CD4-positive, alpha-beta T cell treated with Interleukin-17A for 1 hour (primary cell): Measurements from ENCODE around the gene TJP2.
"Not testable (repeated sequence)": the region's sequence is repeated elsewhere in the genome, so short reads cannot be mapped to it uniquely, and the experiment has no call there.

ENCODE experiments used
- DNase-seq: peaks from one replicate; pipeline ENCODE4 v3.0.0-alpha.2; 2020

The TJP2 gene

DNA sequence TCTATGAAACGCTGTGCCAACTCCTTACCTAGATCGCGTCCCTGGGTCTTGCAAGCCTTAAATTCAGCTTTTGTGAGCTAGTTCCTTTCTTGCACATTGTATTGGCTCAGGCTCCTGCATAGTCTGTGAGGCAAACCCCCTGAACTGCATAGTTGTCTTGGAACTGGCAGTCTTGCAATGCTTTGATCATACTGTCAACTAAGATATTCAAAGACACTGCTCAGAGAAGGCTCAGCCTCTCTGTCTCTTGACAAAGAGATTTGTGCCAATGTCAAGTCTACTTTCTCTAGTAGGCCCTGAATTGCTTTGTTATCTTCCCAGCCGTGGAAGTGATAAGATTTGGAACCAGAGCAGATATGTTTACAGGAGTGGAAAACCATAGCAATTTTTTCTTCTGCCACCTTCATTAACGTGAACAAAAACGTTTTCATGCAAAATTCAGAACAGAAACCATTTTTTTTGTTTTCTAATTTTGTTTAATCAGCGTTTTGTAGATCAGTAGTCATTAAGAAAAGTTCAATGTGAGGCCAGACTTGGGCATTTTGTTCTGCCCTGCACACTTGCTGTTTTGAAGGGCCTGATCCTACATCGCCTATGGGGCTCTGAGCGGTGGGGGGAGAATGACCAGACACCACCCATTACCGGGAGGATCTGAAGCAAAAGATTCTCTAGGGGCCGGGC, 123.4 kb downstream of the TJP2 start:
- no peak for DNase-seq

DNA sequence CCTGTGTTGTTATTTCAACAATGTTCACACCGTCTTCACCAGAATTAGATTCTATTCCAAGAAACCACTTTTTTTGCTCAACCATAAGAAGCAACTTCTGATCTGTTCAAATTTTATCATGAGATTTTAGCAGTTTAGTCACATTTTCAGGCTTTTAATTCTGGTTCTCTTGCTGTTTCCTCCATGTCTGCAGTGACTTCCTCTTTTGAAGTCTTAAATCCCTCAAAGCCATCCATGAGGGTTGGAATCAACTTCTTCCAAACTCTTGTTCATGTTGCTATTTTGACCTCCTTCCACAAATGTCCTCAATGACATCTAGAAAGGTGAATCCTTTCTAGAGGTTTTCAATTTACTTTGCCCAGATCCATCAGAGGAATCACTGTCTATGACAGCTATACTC, 125.2 kb downstream of the TJP2 start:
- no peak for DNase-seq

DNA sequence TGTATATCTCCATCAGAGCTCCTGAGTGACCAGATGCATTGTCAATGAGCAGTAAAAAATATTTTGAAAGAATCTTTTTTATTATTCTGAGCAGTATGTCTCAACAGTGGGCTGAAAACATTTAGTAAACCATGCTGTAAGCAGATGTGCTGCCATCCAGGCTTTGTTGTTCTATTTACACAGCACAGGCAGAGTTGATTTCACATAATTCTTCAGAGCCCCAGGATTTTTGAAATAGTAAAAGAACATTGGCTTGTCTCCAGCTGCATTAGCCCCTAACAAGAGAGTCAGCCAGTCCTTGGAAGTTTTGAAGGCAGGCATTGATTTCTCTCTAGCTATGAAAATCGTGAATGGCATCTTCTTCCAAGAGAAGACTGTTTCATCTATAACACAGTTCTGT, 125.7 kb downstream of the TJP2 start:
- no peak for DNase-seq

DNA sequence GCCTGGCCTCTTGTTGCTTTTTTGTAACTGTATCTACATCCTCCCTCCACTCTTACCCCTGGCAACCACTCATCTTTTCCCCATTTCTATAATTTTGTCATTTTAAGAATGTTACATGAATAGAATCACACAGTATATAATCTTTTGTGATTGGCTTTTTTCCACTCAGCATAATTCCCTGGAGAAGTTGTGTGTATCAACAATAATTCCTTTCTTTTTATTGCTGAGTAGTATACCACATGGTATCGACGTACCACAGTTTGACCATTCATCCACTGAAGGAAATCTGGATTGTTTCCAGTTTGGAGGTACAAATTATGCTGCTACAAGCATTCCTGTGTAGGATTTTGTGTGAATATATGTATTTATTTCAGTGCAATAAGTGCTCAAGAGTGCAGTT, 129.3 kb downstream of the TJP2 start:
- DNase-seq, result no peak

DNA sequence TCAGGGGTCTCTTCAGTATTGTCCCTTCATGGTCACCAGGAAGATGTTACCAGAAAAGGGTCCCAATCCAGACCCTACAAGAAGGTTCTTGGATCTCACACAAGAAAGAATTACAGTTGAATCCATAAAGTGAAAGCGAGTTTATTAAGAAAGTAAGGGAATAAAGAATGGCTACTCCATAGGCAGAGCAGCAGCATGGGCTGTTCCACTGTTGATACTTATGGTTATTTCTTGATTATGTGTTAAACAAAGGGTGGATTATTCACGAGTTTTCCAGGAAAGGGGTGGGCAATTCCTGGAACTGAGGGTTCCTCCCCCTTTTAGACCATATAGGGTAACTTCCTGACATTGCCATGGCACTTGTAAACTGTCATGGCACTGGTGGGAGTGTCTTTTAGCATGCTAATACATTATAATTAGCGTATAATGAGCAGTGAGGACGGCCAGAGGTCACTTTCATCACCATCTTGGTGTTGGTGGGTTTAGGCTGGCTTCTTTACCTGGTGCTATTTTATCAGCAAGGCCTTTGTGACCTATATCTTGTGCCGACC, 132.9 kb downstream of the TJP2 start:
- not testable (repeated sequence) for DNase-seq

DNA sequence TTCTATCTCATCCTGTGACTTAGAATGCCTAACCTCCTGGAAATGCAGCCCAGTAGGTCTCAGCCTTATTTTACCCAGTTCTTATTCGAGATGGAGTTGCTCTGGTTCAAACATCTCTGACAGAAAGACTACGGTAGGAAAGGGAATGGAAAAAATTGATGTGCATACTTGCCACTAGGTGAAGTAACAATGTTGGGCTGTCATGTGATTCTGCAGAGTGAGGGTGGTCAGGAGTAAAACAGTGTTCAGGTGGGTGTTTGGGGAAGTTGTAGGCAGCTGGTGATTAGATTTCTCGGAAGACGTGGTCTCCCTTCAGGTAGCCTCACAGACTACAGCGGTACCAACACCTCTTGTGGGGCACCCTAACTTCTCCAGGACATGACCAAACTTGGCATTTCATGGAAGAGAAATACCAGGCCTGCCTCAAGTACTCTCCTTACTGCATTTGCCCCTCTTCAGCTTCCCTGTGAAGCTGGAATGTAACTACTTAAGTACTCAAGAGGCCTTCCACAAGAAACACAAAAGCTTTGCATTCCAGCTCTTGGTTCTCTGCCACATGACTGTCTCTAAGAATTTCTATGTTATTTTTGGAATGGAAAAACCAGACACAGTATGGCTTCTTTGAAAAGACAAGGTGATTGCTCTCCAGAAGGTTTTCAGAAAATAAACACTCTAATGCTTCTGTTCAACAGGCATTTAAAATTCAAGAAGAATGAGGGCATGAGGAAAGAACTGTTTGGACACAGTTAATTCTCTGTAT, 133.5 kb downstream of the TJP2 start:
- DNase-seq, result no peak

DNA sequence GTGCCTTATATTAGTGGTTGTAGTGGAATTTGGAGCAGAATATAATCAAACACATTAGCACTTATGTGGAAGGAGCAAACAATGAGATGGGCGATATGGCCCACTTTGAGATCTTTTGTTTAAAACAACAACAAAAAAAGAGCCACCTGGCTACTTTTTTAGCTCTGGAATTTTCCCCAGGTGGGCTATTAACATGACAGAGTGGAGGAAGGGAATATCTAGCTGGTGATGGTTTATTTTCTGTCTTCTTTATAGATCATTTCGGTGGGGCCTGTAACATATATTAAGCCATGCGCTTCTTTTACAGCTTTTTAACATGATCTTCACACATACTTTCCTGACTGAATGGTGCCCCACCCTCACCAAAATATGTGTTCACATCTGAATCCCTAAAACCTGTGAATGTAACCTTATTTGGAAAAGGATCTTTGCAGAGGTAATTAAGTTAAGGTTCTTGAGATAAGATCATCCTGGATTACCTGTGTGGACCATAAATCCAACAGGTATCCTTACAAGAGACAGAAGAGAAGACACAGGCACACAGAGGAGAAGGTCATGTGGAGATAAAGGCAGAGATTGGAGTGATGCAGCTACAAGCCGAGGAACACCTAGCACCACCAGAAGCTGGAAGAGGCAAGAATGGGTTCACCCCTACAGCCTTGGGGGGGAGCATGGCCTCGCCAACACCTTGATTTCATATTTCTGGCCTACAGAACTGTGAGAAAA, 134.3 kb downstream of the TJP2 start:
- no peak for DNase-seq

DNA sequence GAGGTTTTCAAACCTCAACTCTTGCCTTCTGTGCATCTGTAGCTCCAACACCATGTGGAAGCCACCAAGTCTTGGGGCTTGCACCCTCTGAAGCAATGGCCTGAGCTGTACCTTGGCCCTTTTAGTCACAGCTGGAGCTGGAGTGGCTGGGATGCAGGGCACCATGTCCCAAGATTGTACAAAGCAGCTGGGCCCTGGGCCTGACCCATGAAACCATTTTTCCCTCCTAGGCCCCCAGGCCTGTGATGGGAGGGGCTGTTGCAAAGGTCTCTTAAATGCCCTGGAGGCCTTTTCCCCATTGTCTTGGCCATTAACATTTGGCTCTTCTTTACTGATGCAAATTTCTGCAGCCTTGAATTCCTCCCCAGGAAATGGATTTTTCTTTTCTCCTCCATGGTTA, 139.1 kb downstream of the TJP2 start:
- DNase-seq, result no peak

DNA sequence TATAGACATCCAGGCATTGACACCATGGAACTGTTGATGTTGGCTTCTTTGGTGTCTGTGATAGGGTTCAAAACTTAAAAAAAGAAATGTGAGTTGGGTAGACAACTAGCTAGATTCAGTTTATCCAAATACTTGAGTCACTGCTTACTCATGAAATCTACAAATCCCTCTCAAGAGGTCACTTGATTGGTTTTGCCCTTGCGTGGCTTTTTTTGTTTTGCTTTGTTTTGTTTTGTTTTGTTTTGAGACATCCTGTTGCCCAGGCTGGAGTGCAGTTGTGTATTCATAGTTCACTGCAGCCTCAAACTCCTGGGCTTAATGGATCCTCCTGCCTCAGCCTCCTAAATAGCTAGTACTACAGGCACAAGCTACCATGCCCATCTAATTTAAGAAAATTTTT, 140.5 kb downstream of the TJP2 start:
- DNase-seq, result no peak

DNA sequence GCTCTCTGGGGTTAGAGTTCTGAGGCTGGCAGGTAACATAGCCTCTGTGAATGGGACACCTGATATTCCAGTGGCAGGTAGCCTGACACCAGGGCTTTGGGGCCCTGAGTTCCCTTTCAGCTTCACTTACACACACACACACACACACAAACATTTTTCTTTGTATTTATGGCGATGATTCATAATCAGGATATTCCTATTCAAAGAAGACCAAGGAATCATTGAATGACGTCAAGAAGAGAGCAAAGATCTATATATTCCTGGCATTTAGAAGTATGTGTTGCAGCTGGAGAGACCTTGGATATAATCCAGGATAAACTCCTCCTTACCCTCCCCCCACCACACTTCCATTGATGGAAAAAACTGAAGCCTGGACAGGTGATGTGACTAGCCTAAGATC, 143.0 kb downstream of the TJP2 start:
- DNase-seq, result no peak

DNA sequence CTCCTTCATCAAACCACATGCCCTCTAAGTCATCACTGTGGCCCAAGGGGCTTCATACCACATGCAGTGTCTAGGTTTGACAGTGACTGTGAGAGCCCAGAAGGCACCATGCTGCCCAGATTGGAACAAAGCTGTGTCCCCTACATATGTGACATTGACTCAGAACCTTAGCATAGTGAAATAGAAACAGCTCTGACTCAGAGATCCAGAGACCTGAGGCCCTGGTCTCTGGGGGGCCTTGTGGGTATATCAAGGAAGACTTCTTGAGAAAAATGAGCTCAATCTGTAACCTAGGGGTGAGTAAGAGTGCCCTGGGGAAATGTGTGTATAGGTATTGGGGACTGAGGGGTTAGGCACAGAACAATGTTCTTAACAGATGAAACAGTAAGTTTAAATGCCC, 143.8 kb downstream of the TJP2 start:
- no peak for DNase-seq

DNA sequence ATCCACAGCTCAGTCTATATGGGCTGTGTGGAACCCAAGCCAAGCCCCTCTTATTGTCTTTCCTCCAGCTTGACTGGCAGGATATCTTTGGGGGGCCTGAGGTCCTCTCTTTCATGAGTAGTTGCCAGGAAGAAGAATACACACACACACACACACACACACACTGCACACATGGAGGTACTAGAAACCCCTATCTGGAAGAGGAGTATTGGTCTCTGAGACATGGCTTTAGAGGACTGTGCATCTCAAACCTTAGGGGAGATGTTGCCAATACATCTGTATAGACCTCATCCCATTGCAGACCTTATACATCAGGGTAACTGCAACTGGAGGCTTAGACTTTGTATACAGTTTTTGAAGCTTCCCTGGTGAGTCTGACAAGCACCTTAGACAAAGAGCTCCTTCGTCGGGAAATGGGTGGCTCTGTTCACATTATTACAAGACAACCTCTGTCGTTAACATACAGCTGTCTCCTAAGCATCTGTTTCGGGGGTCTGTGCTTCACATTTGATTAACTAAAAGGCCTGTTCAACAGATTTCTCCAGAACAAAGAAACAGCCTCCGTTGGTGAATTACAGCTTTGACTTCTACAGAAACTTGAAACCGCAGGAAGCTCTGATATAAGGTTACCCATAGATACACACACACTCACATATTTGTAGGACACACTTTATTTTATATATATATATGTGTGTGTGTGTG, 145.4 kb downstream of the TJP2 start:
- DNase-seq, result no peak

DNA sequence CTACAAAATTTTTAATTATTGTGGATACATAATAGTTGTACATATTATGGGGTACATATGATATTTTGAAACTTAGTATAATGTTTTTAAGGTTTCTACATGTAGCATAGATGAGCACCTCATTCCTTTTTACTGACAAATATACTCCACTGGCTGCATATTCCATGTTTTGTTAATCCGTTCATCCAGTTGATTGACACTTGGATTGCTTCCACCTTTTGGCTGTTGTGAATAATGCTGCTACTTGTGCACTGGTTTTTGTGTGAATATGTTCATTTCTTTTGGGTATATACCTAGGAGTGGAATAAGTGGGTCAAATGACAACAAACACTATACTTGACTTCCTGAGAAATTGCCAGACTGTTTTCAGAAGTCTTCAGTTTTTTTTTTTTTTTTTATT, 148.2 kb downstream of the TJP2 start:
- DNase-seq, result no peak

DNA sequence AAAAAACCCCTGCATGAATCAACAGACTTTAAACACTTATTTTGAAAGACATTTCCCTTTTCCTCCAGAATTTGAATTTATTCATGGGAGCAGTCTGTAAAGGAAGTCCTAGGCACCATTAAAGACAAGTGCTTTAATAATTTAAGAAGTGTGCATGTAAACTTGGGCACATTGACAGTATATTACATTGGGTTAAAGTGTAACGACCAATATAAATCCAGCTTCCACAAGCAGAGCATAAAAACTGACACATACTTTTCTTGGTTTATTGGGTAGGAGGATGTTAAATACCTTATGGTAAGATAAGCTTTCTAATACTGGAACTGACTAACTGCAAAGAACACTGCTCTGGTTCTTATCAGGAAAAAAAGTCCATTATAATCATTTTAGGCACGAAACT, 149.8 kb downstream of the TJP2 start:
- no peak for DNase-seq
